Right lobe of liver (tissue), 4 donors: ENCODE data around the gene TBC1D19.

Experiments used
- POLR2A ChIP-seq: fragments of 450-650 bp; IDR thresholded peaks from one replicate; pipeline ENCODE4 v1.6.1; 2017; ENCODE audit warnings: antibody characterized with exemption, mild to moderate bottlenecking
- TF ChIP-seq, protein P1 (sequence below), 4 donors: fragments of 200-600 bp in 3 of 4; fragments of 450-650 bp in 1 of 4; IDR thresholded peaks; one replicate each; pipeline versions ENCODE4 v1.5.1 to v1.8.0; 2016 to 2022; ENCODE audit warnings: antibody characterized with exemption in 4 of 4, mild to moderate bottlenecking in 2 of 4
- donor health status: DM: no; HTN: no; CAD: no.
- donor health status: DM: no; HTN: no; CAD: no.
- donor health status: DM: no; HTN: yes; CAD: no.

DNA sequence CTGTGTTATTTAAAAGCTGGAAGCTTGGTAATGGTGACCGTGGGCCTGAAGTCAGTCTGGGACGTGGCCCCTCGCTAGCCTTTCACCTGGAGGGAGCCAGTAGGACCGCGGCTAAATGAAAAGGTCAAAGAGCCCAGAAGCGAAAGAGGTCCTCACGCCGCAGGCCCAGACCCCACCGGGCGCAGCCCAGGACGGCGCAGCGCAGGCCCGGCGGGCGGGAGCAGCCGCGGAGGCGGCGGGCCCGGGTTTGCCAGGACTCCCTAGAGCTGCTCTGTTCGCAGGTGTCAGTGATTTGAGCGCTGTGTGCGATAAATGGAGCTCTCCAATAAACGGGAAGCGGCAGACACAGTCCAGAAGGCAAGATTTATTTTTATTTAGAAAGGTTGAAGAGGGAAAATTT is 220.6 kb downstream of the TBC1D19 start:
- TF ChIP-seq, protein P1, sequence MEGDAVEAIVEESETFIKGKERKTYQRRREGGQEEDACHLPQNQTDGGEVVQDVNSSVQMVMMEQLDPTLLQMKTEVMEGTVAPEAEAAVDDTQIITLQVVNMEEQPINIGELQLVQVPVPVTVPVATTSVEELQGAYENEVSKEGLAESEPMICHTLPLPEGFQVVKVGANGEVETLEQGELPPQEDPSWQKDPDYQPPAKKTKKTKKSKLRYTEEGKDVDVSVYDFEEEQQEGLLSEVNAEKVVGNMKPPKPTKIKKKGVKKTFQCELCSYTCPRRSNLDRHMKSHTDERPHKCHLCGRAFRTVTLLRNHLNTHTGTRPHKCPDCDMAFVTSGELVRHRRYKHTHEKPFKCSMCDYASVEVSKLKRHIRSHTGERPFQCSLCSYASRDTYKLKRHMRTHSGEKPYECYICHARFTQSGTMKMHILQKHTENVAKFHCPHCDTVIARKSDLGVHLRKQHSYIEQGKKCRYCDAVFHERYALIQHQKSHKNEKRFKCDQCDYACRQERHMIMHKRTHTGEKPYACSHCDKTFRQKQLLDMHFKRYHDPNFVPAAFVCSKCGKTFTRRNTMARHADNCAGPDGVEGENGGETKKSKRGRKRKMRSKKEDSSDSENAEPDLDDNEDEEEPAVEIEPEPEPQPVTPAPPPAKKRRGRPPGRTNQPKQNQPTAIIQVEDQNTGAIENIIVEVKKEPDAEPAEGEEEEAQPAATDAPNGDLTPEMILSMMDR (IDR thresholded peaks at IDR 0.05): no peak
- TF ChIP-seq POLR2A: no peak
